NCI-H2196 (cell line): Measurements from ENCODE around the gene ITGBL1.

Experiments used
- DNase-seq: peaks from one replicate; lab custom pipeline; 2025; ENCODE audit not compliant: unreplicated experiment; lab: John Stamatoyannopoulos, UW

Gene ITGBL1

DNA sequence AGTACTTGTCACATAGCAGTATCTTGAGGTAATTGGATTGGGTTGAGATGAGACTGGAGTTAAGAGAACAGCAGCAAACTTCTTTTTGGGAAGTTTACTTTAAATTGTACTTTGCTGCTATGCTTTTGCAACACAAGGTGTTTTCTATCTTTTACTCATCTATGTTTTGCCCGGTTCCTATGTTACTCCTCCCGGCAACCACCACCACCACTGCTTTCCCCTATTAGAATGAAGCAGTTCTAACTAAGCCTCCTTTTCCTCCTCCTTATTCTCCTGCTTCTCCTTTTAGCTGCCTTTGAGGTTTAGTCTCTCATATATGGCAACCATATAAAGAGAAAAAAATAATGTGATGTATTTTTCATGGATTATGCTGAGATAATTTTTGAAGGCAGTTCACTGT, 233.5 kb downstream of the ITGBL1 start:
- DNase-seq: no peak

DNA sequence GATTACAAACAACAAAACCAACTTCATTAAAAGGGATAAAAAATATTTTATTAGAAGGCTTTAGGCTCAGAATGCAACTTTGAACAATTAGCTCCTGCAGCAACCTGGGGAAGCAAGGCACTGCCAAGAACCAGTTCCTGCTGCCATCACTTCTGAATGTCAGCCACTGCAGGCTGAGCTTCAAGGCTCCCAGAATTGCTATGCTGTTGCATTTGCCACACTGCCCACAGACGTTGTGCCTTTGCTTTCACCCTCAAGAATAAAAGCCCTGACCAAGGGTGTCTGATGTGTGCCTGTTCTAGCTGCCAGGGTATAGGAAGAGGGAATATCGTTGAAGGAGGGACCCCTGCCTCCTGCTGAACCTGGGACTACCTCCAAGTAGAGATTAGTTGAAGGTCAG, 238.4 kb downstream of the ITGBL1 start:
- no peak for DNase-seq

GRCh38 chr13:101691341-101691860, 238.9 kb downstream of the ITGBL1 start:
- DNase-seq: no peak

GRCh38 chr13:101695870-101696516, 243.5 kb downstream of the ITGBL1 start:
- no peak for DNase-seq

GRCh38 chr13:101697745-101698144, 245.3 kb downstream of the ITGBL1 start:
- DNase-seq: no peak

GRCh38 chr13:101698400-101698799, 245.9 kb downstream of the ITGBL1 start:
- no peak for DNase-seq

- no peak for DNase-seq
Measured at GRCh38 chr13:101700598-101700997, 248.1 kb downstream of the ITGBL1 start.

- no peak for DNase-seq
Measured at GRCh38 chr13:101703081-101703480, 250.6 kb downstream of the ITGBL1 start.

- DNase-seq: no peak
Measured at GRCh38 chr13:101703838-101704237, 251.4 kb downstream of the ITGBL1 start.

- DNase-seq: no peak
Measured at GRCh38 chr13:101706651-101707050, 254.2 kb downstream of the ITGBL1 start.

DNA sequence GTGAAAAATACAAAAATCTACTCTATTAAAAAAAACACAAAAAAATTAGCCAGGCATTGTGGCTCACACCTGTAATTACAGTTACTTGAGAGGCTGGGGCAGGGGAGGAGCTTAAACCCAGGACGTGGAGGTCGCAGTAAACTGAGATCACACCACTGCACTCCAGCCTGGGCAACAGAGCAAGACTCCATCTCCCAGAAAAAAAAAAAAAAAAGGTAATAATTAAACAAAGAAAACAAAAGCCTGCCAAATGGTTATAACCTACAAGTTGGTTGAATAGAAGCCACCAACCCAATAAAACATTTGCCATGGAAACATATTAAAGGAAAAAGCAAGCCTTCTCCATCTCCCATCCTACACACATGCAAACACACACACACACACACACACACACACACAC, 255.2 kb downstream of the ITGBL1 start:
- no peak for DNase-seq

DNA sequence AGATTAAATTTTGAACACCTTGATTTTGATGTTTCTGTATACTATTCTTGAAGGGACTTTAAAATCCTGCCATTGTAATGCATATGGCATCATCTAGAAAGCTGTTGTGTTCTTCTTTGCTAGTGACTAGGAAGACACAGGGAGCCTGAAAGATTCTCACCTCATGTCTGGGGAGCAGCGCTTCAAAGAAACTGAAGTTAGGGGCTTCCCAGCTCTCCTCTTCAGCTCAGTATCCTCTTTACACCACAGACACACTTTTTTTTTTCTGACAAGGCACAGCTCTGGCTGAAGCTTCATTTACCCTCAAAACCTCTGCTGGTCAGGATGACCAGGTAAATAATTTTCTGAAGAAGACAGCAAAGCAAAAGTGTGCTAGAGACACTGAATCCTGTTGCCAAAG, 255.6 kb downstream of the ITGBL1 start:
- DNase-seq: no peak

DNA sequence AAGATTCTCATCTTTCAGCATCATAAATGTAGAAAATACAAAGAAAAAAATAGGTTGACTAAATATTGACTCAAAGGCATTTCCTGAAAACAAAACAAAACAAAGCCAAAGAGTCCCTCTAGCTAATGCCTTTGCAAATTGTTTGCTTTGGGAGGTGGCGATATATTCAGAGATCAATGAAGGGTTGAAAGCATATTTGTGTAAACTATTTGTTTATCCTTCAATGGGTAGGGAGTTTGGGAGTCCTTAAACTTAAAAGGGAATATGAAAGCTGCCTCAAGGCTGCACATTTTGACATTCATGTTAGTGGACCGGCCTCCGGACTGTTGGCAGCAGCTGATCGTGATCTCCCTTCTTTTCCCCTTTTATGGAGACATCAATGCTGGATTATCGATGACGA, 257.5 kb downstream of the ITGBL1 start:
- DNase-seq: no peak

DNA sequence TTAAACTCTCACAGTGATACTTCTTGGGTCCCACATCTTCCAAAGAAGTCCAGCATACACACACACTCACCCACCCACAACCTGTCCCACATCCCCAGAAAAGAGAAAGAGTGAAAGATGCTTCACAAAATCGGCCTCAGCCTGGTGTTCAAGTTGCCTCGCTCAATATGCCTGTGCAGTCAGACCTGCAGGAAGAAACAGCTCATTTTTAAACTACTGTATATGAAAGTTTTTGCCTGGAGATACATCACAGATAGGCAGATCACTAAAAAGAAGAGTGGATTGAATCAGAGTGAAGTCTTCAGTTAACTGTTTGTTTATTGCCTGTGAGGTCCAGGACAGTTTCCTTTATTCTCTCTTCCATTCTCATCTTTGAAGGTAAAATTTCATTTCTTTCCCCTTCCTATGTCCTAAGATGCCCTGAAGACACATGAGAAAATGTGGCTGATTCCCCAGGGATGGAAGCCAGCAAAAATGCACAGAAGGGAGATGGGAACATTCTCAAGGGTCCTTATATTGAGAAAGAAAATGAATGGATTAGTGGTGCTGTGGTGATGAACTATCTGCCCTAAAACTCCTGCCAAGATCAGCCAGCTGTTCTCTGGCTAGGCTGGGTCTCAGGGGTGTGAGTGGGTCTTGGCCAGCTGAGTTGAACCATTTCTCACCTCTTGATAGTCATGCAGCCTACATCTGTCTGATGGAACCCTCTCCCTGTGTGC, 259.0 kb downstream of the ITGBL1 start:
- DNase-seq: no peak

- DNase-seq: no peak
Measured at GRCh38 chr13:101712026-101712348, 259.5 kb downstream of the ITGBL1 start.

GRCh38 chr13:101714195-101714594, 261.7 kb downstream of the ITGBL1 start:
- no peak for DNase-seq

DNA sequence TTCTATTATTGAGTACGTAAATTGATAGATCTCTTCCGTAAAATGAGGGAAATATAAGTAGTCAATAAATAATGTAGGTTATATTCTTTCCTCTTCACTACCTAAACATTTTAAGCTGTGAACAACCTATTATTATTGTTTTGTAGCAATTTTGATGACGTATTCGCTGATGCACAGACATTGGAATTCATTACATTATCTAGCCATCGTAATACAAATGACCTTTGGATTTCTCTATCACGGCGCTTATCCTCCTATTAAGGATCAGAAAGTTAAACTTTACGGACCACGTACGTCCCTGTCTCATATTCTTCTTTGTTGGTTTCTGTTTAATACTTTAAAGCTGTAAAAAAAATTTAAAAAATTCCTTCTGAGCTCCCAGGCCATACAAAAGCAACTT, 264.9 kb downstream of the ITGBL1 start:
- no peak for DNase-seq

- DNase-seq: no peak
Measured at GRCh38 chr13:101718496-101718895, 266.0 kb downstream of the ITGBL1 start.

DNA sequence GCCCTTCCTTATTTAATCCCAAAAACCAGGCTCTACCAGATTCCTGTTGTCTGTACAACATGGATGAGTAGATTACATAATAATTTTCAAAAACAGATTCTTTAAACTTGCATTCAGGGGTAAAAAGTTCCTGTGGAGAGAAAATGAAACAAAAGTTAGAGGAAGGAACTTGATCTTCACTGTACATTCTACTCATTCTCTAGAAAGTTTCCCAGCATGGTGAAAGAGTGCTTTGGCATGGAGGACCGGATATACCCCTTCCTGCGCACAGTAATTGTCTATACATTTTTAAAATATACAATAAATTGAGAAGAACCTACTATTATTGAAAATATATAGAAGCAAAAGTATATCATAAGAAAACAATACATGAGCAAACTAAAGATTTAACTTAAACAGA, 274.2 kb downstream of the ITGBL1 start:
- DNase-seq: no peak

DNA sequence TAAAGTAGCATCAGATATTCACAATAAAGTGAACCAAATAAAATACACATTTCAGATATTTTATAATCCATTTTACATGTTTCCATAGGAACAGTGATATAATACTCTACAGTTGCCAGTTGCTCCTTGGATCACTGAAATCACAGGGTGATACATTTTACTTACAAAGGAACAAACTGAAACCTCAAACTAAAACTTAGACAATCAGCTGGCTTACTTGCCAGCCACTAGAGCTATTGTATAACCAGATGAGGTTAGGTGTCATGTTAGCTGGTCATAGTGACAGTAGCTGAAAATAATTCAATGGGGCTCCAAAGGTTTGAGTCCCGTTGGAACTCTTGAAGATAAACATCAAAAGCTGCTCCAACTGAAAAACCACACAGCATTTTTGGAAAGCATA, 274.6 kb downstream of the ITGBL1 start:
- DNase-seq: no peak

DNA sequence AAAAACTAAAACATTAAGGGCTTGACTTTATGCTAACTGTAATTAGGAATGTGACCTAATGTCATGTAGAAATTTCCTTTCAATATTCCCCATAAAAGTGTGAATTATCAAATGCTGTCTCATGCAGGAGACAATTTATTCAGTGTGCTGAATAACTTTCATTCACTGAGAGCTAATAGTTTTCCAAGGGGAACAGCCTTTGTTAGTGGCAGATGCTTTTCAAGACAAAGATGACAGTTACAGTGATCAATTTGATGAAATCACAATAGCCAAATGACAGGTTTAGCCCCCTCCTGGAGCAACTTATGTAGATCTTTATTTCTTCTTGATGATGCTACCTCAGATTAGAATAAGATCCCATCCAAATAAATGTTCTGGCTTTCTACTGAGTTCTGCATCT, 275.5 kb downstream of the ITGBL1 start:
- no peak for DNase-seq

DNA sequence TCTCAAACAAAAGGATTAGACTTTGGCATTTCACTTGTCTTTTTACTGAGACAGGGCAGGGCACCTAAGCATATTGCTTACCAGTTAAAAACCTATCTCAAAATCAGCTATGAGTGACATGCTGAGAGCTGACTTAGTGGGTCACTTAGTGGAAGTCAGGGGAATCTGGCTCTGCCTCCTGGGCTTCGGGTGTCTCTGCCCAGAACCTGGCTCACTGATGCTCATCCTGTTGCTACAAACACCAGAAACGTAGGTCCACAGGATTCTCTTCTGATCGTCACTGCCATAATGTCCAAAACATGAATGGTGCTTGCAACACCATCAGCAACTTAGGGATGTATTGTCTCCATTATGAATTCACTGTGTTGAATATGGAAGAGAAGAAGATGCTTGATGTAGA, 276.1 kb downstream of the ITGBL1 start:
- DNase-seq: no peak
